ENCODE data around the gene ERC1.

Gene ERC1

DNA sequence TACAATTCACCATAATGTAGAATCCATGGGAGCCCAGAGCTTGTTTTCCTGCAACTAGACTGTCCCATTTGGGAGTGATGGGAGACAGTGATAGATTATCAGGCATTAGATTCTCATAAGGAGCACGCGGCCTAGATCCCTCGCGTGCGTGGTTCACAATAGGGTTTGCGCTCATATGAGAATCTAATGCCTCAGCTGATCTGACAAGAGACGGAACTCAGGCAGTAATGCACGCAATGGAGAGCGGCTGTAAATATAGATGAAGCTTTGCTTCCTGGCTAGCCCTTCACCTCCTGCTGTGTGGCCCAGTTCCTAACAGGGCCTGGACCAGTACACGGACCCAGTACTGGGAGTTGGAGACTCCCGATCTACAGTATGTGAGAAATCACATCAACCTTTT, 476.7 kb downstream of the ERC1 start:
- H3K36me3 Mint-ChIP-seq (ENCODE audit: low read depth), result no peaks in the 10 kb centered on the region
- no peaks in the 10 kb centered on the region for H3K9me3 Mint-ChIP-seq
- no peak overlapping the region for H3K27ac Mint-ChIP-seq
- peaks cover 3% of the 10 kb centered on the region for H3K4me1 Mint-ChIP-seq (ENCODE audit: low read depth)
- no peaks in the 10 kb centered on the region for H3K27me3 Mint-ChIP-seq (ENCODE audit: low read depth)
- no peak overlapping the region for H3K4me3 Mint-ChIP-seq

DNA sequence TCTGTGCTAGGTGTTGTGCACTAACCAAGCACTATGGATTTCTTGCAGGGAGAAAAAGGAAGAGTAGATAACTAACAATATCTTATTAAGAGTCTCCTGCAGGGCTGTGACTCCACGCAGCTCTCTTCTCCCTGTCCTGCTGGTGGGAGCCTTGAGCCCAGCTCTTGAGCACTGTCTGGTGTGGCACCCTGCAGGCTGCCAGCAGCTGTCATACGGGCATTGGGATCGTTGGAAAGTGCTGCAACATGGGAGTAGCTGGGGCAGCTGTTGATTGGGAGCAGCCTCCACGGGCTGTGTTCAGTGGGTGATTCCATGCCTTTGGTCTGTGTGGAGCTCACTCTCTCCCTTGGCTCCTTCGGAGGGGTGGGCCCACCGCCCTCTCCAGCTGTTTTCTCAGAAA, 478.0 kb downstream of the ERC1 start:
- Mint-ChIP-seq H3K4me1 (ENCODE audit: low read depth) (peaks cover 11% of the 10 kb centered on the region), H3K27ac (no peak overlapping the region), H3K36me3 (ENCODE audit: low read depth) (no peaks in the 10 kb centered on the region), H3K27me3 (ENCODE audit: low read depth) (no peaks in the 10 kb centered on the region), H3K9me3 (no peaks in the 10 kb centered on the region), H3K4me3 (no peak overlapping the region)

DNA sequence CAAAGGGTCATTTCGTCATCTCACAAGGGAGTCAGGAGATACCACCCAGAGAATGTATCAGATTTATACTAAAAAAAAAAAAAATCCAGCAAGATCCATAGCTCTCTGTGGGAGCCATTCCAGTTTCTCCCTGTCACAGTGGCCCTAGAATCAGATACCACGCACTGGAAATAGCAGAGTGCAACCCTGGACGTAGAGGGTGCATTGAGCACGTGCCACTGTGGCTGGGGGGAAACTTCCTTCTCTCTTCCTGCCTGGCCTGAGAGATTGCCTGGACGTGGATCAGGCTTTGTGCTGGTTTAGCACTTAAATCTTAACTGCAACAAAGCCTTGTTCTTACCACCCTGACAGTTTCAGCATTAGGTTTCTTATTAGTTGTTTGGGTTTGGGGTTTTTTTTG, 479.0 kb downstream of the ERC1 start:
- no peak overlapping the region for H3K4me3 Mint-ChIP-seq
- no peaks in the 10 kb centered on the region for H3K27me3 Mint-ChIP-seq (ENCODE audit: low read depth)
- peaks cover 11% of the 10 kb centered on the region for H3K4me1 Mint-ChIP-seq (ENCODE audit: low read depth)
- no peaks in the 10 kb centered on the region for H3K36me3 Mint-ChIP-seq (ENCODE audit: low read depth)
- H3K9me3 Mint-ChIP-seq, result no peaks in the 10 kb centered on the region
- H3K27ac Mint-ChIP-seq, result no peak overlapping the region

DNA sequence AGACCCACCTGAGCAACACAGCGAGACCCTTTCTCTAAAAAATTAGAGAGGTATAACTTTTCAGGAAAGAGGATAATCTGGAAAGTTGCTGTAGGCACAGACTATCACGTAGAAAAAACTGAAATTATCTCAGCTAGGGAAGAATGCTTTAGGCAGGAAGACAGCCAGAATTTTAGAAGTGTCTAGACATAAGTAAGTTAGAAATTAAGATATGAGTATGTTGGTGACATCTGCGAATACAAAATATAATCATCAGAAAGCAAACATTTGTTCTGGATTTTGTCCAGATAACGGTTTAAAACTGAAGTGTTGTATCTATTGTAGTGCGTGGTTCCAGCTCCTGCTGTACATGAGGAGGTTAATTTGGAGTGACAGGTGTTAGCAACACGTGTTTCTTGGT, 480.2 kb downstream of the ERC1 start:
- no peaks in the 10 kb centered on the region for H3K9me3 Mint-ChIP-seq
- peaks cover 11% of the 10 kb centered on the region for H3K4me1 Mint-ChIP-seq (ENCODE audit: low read depth)
- H3K27me3 Mint-ChIP-seq (ENCODE audit: low read depth), result no peaks in the 10 kb centered on the region
- no peak overlapping the region for H3K27ac Mint-ChIP-seq
- no peak overlapping the region for H3K4me3 Mint-ChIP-seq
- no peaks in the 10 kb centered on the region for H3K36me3 Mint-ChIP-seq (ENCODE audit: low read depth)

DNA sequence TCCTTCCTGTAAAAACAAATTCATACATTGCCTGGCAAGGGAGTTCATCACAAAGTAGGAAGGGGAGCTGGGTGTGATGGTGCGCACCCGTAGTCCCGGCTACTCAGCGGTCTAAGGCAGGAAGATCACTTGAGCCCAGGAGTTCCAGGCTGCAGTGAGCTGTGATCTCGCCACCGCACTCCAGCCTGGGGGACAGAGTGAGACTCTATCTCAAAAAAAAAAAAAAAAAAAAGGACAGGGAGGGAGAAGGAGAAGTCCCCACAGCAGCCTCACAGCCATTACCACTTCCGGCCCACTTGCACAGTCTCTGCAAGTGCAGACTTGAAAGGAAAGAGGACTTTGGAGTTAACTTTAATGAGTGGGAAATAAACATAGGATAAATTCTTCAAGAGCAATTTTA, 482.4 kb downstream of the ERC1 start:
- Mint-ChIP-seq H3K27me3 (ENCODE audit: low read depth) (no peaks in the 10 kb centered on the region), H3K36me3 (ENCODE audit: low read depth) (no peaks in the 10 kb centered on the region), H3K4me1 (ENCODE audit: low read depth) (peaks cover 11% of the 10 kb centered on the region), H3K9me3 (no peaks in the 10 kb centered on the region), H3K4me3 (no peak overlapping the region), H3K27ac (no peak overlapping the region)

DNA sequence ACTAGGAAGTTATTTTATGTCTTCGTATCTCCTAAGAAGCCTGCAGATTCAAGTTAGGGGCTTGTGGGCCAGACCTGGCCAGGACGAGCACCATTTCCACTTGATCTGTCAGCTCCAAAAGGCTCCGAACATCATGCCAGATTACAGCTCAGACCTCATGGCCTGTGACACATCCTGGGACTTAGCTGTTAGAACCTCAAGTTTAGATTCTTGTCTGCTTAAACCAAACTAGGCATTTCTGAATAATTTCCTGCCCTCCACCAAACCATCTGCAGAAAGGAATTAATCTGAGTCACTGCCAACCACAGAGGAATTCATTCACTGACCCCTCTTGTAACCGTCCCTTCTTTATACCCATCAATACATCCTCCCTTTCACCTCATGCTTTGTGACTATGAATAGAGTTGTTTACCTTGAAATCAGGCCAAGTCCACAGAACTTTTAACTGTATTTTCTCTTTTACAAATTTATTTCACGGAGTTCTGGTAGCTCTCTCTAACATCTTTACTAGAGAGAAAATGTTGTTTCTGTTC, 483.1 kb downstream of the ERC1 start:
- no peaks in the 10 kb centered on the region for H3K9me3 Mint-ChIP-seq
- no peak overlapping the region for H3K4me3 Mint-ChIP-seq
- no peak overlapping the region for H3K27ac Mint-ChIP-seq
- H3K36me3 Mint-ChIP-seq (ENCODE audit: low read depth), result no peaks in the 10 kb centered on the region
- H3K4me1 Mint-ChIP-seq (ENCODE audit: low read depth), result peaks cover 11% of the 10 kb centered on the region
- no peaks in the 10 kb centered on the region for H3K27me3 Mint-ChIP-seq (ENCODE audit: low read depth)

DNA sequence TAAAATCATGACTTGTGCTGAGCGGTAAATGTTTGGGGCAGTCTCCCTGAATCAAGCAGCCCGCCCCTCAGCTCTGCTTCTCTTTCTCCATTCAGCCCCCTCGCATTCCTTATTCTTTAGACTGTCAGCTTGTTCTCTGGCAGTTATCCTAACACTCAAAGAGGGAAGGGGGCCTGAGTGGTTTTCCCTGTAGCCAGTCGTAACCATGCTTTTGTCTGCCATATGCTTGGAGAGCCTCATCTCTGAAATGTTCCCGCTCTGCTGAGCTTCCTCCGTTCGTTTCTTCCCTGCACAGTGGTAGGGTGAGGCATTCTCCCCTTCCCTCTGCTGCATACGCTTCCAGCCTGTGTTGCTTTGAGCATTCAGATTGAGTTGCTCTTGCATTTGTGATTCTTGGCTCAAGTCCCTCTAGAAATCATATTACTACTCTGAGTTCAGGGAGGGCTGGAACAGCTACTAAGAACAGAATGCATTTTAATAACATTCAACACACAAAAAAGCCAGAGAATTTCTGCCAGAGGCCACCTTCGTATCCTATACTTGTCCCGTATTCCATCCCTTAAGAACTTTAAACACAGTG, 483.6 kb downstream of the ERC1 start:
- no peak overlapping the region for H3K27ac Mint-ChIP-seq
- no peaks in the 10 kb centered on the region for H3K9me3 Mint-ChIP-seq
- no peaks in the 10 kb centered on the region for H3K27me3 Mint-ChIP-seq (ENCODE audit: low read depth)
- no peaks in the 10 kb centered on the region for H3K36me3 Mint-ChIP-seq (ENCODE audit: low read depth)
- peaks cover 11% of the 10 kb centered on the region for H3K4me1 Mint-ChIP-seq (ENCODE audit: low read depth)
- H3K4me3 Mint-ChIP-seq, result no peak overlapping the region

DNA sequence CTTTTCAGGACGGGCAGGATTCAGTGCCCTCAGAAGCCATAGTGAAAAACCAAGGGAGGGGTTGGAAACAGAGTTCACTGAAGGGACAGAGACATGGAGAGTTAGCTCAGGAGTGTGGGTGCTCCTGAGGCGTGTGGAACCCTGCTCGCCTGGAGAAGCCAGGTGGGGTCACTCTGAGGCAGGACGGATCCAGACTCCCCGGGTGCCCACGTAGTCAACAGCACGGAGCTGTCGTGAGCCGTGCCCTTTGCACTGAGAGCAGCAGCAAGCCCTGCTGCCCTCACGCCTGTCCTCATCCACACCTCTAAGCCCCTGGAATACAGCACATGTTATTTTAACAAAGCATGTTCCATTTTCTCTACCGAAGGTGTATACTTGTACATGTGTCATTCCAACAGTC, 488.6 kb downstream of the ERC1 start:
- peaks cover 2% of the 10 kb centered on the region for H3K36me3 Mint-ChIP-seq (ENCODE audit: low read depth)
- H3K4me1 Mint-ChIP-seq (ENCODE audit: low read depth), result no peaks in the 10 kb centered on the region
- no peak overlapping the region for H3K27ac Mint-ChIP-seq
- H3K4me3 Mint-ChIP-seq, result no peak overlapping the region
- peaks cover 3% of the 10 kb centered on the region for H3K27me3 Mint-ChIP-seq (ENCODE audit: low read depth)
- H3K9me3 Mint-ChIP-seq, result no peaks in the 10 kb centered on the region

DNA sequence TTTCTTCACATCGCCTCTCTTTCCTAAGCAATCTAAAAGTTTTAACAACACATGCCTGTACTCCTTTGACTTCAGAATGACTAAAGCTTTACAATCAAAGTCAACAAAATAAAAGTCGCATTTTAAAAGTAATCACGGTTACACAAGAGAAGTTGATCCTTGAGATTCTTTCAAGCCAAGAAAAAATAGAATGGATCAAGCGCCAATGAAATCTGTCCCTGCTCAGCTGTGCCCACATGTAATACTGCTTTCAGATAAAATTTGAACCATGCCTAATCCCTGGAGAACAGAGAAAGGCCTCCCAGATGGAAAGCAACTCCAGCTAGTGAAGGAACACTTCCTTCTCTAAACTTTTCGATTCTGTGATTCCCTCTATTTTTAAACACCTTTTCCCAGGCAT, 490.3 kb downstream of the ERC1 start:
- Mint-ChIP-seq H3K9me3 (no peaks in the 10 kb centered on the region), H3K27ac (no peak overlapping the region), H3K4me3 (no peak overlapping the region), H3K4me1 (ENCODE audit: low read depth) (no peaks in the 10 kb centered on the region), H3K36me3 (ENCODE audit: low read depth) (peaks cover 2% of the 10 kb centered on the region), H3K27me3 (ENCODE audit: low read depth) (peaks cover 3% of the 10 kb centered on the region)

DNA sequence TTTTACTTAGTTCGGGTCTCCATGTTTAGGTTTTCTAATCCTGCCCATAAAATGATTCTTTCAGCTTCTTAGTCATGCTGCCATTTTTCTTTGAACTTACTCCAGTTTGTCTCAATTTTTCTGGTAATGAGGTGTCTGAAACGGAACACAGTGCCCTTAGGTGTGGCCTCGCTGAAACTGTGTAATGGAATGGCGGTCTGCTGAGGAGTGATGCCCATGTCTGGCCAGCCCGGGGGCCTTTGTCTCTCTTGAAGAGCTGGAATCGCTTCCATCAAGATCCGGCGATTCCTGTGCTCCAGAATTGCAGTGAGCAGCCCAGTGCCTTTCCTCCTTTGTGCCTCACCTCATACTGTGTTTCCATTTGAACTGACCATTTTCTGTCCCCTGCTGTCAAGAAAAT, 490.9 kb downstream of the ERC1 start:
- Mint-ChIP-seq H3K36me3 (ENCODE audit: low read depth) (peaks cover 2% of the 10 kb centered on the region), H3K27ac (no peak overlapping the region), H3K4me3 (no peak overlapping the region), H3K9me3 (no peaks in the 10 kb centered on the region), H3K4me1 (ENCODE audit: low read depth) (no peaks in the 10 kb centered on the region), H3K27me3 (ENCODE audit: low read depth) (peaks cover 3% of the 10 kb centered on the region)

DNA sequence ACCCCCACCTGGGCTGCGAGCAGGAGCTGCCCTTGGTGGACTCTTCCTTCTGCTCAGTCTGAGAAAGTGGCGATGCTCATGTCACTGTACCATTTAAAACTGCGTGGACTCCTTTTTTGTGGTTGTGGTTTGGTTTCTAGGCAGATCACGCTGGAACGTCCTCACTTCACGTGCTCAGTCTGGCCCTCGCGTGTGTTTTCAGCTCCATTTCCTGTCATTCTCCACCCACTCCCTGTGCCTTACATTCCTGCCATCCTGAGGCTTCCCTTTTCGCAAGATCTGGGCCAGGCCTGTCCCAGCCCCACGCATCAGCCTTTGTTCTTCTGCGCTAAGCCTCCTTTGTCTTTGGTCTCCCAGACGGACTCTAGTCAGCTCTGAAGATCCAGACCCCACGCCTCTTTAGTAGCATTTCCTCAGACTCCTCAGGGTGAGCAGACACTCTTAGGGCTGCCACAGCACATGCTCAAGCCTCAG, 497.9 kb downstream of the ERC1 start:
- H3K9me3 Mint-ChIP-seq, result no peaks in the 10 kb centered on the region
- no peaks in the 10 kb centered on the region for H3K27me3 Mint-ChIP-seq (ENCODE audit: low read depth)
- peaks cover 10% of the 10 kb centered on the region for H3K36me3 Mint-ChIP-seq (ENCODE audit: low read depth)
- H3K4me1 Mint-ChIP-seq (ENCODE audit: low read depth), result peaks cover 13% of the 10 kb centered on the region
- no peak overlapping the region for H3K4me3 Mint-ChIP-seq
- peak overlapping the region; percentile 8 for H3K27ac Mint-ChIP-seq

DNA sequence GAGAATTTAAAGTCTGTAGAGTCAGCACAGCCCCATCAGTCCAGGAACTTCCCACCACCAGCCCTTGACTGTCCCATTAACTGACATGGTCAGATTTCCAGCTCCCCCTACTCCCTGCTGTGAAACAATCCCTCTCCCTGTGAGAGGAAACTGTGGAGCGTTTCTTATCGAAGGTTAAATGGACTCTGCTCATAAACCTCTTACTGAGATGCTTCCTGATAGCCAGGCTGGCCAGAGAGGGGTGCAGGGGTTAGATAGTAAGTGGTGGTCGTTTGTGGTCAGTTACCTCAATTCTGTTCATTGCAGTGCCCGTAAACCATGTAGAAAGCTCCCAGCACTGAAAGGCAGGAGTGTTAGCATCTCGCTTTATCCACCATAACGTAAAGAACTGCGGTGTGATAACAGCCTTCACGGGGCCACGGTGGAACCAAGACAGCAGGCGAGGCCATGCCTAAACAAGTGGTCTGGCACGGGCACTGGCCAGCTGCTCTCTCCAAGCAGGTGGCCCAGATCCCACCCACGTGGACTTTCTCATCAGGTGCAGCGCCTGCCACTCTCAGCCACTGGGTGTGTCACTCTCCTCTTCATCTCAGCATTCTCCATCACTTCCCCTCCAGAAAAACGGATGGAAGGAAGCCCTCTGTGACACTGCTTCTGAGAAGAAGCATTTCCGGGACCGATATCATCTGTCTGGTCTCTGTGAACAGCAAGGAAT, 501.1 kb downstream of the ERC1 start:
- Mint-ChIP-seq H3K9me3 (no peaks in the 10 kb centered on the region), H3K27me3 (ENCODE audit: low read depth) (no peaks in the 10 kb centered on the region), H3K4me3 (no peak overlapping the region), H3K36me3 (ENCODE audit: low read depth) (peaks cover 10% of the 10 kb centered on the region), H3K4me1 (ENCODE audit: low read depth) (peaks cover 13% of the 10 kb centered on the region), H3K27ac (no peak overlapping the region)

DNA sequence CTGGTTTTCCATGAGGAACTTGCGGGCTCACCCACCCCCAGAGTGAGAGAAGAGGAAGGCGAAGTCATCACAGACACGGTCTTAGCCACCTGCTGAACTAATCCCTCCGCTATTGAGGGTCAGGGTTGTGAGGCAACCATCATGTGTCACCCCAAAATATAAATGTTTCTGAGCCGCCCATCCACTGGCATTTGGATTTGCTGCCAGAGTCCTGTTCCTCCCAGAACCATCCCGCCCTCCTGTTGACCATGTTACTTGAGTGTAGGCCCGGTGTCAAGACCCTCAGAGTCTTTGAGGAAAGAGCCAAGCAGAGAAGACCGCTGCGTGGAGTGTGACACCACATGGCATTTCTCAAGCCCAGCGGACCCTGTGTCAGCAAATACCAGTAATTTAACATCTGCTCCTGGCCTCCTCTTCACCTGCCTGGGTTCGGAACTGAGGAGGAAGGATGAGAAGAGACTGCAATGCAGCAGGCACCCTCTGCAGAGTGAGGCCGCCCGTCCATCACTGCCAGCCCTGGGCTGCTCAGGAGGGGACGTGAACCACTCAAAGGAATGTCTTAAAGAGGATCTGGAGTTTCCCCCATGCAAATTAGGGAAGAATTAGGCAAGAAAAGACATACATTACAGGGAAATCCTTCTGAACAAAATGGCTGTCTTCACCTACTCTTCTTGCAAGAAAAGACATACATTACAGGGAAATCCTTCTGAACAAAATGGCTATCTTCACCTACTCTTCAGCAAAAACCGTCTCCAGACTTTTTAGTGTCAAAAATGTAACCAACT, 502.9 kb downstream of the ERC1 start:
- Mint-ChIP-seq H3K4me3 (no peak overlapping the region), H3K4me1 (ENCODE audit: low read depth) (peaks cover 5% of the 10 kb centered on the region), H3K9me3 (no peaks in the 10 kb centered on the region), H3K27ac (no peak overlapping the region), H3K27me3 (ENCODE audit: low read depth) (no peaks in the 10 kb centered on the region), H3K36me3 (ENCODE audit: low read depth) (peaks cover 7% of the 10 kb centered on the region)

DNA sequence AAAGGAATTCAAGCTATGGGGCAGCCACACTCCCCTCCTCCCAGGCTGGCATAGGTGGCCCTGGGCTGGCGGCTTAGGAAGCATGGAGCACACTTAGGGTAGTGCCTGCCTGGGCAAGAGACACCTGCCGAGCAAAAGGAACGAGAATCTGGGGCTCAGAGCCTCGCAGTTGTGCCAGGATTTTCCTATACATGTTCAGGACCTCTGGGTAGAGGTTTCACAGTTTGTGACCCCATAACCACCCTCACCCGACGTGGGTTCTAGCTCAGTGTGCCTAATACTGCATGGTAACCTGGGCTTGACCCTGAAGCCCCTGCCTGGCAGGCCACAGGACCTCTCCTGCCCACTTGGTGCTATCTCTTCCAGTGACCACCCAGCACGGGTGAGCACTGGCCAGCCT, 503.8 kb downstream of the ERC1 start:
- peaks cover 7% of the 10 kb centered on the region for H3K36me3 Mint-ChIP-seq (ENCODE audit: low read depth)
- peaks cover 2% of the 10 kb centered on the region for H3K4me1 Mint-ChIP-seq (ENCODE audit: low read depth)
- H3K27me3 Mint-ChIP-seq (ENCODE audit: low read depth), result no peaks in the 10 kb centered on the region
- no peaks in the 10 kb centered on the region for H3K9me3 Mint-ChIP-seq
- H3K27ac Mint-ChIP-seq, result no peak overlapping the region
- H3K4me3 Mint-ChIP-seq, result no peak overlapping the region

Measured in T-helper 1 cell treated with Interleukin-12 subunit alpha and Interleukin-12 subunit beta and Interleukin-4 antibody, amounts not matched to agents 30 μg/mL and 1 μg/mL, for 36 hours (primary cell).